Stimulated activated CD8-positive, alpha-beta memory T cell treated with anti-CD3 and anti-CD28 coated beads, Interleukin-15, amount 100 ng/mL, for 4 hours (primary cell): ENCODE data around the gene EHMT1.
"Not testable (repeated sequence)": the region's sequence is repeated elsewhere in the genome, so short reads cannot be mapped to it uniquely, and the experiment has no call there.

Experiments used
- DNase-seq, 2 donors: peaks; one replicate each; pipeline ENCODE4 v3.0.0-alpha.2; 2020; ENCODE audit warnings: low read depth in 2 of 2

EHMT1 gene

DNA sequence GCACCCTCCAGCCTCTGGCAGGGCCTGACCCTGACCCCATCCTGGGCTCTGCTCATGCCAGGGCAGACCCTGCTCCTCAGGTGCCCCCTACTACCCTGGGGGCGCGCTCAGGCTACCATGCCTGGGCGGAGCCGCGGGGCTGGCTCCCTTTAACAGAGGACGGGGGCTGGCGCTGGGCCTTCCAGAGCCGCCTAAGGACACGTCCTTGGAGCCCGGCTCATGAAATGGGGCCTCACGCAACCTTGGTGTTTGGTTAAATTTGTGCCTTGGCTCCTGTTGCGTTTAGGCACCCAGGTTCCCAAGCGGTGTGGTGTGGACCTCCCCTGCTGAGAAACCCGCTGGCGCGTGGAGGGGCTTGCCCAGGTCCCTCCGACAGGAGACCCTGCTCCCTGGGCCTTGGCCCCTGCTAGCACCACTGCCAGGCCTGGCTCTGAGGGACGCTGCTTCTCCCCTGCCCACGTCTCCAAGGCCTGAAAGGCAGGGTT, 3.4 kb upstream of the EHMT1 start:
- no peak for DNase-seq

- DNase-seq = no peak
Measured at GRCh38 chr9:137619240-137620047, 639 bp downstream of the EHMT1 start.

DNA sequence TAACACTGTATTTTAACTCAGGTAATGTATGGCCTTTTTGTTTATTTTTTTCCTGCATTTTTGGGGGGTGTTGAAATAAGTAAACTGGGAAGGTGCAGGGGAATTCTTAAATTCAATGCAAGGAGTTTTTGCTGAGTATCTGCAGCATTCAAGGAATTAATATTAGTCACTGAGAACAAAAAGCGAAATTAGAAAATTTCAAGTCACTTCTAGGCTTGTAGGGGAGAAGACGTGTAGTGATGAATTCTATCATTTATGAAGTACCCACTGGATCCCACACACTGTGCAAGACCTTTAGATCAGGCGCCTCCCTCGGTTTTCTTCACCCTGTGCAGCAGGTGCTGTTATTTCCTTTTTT, 1.2 kb downstream of the EHMT1 start:
- no peak for DNase-seq

GRCh38 chr9:137620581-137620980, 1.8 kb downstream of the EHMT1 start:
- no peak for DNase-seq

DNA sequence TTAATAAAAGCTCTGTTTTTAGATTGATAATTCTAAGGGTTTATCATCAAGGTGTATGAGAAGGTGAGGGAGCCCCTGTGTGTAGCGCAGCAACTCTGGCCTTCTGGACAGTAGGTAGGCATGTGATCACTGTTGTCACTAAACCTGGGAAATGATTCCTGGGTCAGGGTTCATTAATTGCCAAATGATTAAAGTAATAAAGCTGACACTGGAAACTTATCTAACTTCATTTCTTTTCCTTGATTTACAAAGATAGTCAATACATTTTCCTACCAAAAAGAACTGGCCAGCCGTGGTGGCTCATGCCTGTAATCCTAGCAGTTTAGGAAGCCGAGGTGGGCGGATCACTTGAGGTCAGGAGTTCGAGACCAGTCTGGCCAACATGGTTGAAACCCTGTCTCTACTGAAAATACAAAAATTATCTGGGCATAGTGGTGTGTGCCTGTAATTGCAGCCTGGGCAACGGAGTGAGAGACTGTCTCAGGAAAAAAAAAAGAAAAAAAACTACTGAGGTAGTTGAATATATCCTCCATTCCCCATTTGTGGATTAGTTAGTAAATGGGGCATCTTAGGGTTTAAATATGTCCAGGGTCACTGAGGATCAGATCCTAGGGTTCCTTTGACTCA, 2.4 kb downstream of the EHMT1 start:
- DNase-seq = no peak

DNA sequence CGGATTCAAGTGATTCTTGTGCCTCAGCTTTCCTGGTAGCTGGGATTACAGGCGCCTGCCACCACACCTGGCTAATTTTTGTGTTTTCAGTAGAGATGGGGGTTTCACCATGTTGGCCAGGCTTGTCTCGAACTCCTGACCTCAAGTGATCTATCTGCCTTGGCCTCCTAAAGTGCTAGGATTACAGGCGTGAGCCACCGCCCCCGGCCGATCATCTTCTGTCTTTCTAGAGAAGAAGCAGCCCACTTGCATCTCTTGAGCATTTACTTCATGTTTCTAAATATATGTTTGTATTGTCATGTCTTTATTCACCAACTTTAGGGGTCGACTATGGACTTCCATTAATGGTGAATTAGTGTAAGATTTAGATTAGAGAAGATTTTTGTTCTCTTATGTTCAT, 3.4 kb downstream of the EHMT1 start:
- not testable (repeated sequence) for DNase-seq

DNA sequence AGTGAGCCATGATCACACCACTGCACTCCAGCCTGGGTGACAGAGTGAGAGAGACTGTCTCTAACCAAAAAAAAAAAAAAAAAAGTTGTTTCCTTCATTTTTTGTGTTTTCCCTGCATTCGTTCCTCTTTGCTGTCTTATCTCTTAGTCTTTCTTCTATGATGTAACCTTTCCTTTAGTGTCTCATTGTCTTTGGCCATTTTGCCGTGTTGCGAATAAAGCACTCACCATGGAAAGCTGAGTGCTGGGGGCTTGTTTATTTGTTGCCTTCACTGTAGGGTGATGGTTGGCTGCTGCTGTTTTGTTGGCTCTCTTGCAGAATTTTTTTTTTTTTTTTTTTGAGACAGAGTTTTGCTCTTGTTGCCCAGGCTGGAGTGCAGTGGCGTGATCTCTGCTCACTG, 7.7 kb downstream of the EHMT1 start:
- DNase-seq = no peak

DNA sequence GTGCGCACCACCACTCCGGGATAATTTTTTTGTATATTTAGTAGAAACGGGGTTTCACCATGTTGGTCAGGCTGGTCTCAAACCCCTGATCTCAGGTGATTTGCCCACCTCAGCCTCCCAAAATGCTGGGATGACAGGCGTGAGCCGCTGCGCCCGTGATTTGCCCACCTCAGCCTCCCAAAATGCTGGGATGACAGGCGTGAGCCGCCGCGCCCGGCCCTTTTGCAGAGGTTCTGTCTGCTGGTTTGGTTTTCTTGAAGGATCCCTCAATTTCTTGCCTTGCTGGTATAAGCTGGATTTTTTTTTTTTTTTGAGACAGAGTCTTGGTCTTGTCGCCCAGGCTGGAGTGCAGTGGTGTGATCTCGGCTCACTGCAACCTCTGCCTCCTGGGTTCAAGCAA, 8.6 kb downstream of the EHMT1 start:
- DNase-seq = not testable (repeated sequence)

- no peak for DNase-seq
Measured at GRCh38 chr9:137630126-137630525, 11.3 kb downstream of the EHMT1 start.

- no peak for DNase-seq
Measured at GRCh38 chr9:137630679-137631078, 11.9 kb downstream of the EHMT1 start.

DNA sequence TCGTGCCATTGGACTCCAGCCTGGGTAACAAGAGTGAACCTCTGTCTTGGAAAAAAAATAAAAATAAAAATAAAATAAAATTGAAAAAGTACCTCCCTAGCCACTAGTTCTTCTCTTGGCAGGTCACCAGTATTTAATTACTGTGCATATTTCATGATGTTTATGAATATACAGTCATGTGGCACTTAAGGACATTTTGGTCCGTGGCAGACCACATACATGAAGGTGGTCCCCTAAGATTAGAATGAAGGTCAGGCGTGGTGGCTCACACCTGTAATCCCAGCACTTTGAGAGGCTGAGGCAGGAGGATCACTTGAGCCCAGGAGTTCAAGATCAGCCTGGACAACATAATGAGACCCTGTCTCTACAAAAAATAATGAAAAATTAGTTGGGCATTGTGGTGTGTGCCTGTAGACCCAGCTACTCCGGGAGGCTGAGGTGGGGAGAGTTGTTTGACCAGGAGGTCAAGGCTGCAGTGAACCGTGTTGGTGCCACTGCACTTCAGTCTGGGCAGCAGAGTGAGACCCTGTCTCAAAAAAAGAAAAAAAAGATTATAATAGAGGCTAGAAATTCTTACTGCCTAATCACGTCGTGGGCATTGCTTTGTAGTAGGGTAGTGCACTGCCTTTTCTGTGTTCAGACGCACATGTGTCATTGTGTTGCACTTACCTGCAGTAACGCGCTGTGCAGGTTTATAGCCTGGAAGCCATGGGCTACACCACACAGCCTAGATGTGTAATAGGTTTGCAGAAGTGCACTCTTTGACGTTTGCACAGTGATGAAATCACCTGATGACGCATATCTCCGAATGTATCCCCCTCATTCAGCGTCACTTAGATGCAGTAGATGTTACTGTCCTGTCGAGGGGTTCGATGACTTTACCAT, 12.8 kb downstream of the EHMT1 start:
- DNase-seq = no peak

GRCh38 chr9:137632230-137633161, 13.7 kb downstream of the EHMT1 start:
- no peak for DNase-seq

GRCh38 chr9:137634016-137634415, 15.2 kb downstream of the EHMT1 start:
- DNase-seq = no peak

DNA sequence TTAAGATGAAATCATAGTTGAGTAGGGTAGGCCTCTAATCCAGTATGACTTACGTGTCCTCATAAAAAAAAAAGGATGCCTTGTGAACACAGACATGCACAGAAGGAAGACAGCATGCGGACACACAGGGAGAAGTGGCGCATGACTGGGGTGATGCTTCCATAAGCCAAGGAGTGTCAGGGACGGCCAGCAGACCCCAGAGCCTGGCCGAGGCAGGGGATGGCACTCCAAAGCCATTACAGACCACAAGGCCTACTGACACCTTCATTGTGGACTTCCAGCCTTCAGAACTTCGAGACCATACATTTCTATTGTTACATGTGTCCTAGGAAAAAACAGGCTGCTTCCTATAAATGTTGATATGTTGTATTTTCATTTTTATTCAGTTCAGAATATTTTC, 19.9 kb downstream of the EHMT1 start:
- DNase-seq = no peak

- DNase-seq = no peak
Measured at GRCh38 chr9:137639303-137640051, 20.7 kb downstream of the EHMT1 start.

- DNase-seq = no peak
Measured at GRCh38 chr9:137640862-137641261, 22.1 kb downstream of the EHMT1 start.

- DNase-seq = no peak
Measured at GRCh38 chr9:137642118-137642601, 23.4 kb downstream of the EHMT1 start.

- no peak for DNase-seq
Measured at GRCh38 chr9:137642892-137643291, 24.1 kb downstream of the EHMT1 start.

DNA sequence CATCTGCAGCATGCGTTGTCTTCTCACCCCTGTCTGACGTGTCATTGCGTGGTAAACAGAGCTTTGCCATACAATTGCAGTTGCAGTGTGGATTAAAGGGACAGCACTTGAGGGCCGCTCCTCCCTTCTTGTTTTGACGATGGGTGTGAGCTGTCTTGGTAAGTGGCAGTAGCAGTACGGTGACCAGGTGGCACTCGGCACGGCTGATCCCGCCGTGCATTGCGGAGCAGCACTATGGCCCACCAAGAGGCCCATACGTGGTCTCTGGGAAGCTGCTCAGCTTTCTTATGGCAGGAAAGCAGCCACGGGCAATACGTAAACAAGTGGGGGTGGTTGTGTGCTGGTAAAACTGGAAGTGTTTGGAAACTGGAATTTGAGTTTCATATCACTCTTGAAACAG, 25.1 kb downstream of the EHMT1 start:
- no peak for DNase-seq

- DNase-seq = no peak
Measured at GRCh38 chr9:137645211-137645610, 26.4 kb downstream of the EHMT1 start.
